Stimulated activated CD4-positive, alpha-beta T cell treated with anti-CD3 and anti-CD28 coated beads, Interleukin-12 subunit alpha, Interleukin-12 subunit beta, amount 100 ng/mL, for 4 hours (primary cell): ENCODE measurements around the gene ATP6AP1.

Experiments
- DNase-seq: peaks from one replicate; pipeline ENCODE4 v3.0.0-alpha.2; 2020

The ATP6AP1 gene

GRCh38 chrX:154430916-154431315, 2.4 kb downstream of the ATP6AP1 start:
- DNase-seq, result no peak

GRCh38 chrX:154431341-154431740, 2.9 kb downstream of the ATP6AP1 start:
- no peak for DNase-seq

- no peak for DNase-seq
Measured at GRCh38 chrX:154432210-154432609, 3.7 kb downstream of the ATP6AP1 start.

- DNase-seq, result no peak
Measured at GRCh38 chrX:154433605-154434004, 5.1 kb downstream of the ATP6AP1 start.

DNA sequence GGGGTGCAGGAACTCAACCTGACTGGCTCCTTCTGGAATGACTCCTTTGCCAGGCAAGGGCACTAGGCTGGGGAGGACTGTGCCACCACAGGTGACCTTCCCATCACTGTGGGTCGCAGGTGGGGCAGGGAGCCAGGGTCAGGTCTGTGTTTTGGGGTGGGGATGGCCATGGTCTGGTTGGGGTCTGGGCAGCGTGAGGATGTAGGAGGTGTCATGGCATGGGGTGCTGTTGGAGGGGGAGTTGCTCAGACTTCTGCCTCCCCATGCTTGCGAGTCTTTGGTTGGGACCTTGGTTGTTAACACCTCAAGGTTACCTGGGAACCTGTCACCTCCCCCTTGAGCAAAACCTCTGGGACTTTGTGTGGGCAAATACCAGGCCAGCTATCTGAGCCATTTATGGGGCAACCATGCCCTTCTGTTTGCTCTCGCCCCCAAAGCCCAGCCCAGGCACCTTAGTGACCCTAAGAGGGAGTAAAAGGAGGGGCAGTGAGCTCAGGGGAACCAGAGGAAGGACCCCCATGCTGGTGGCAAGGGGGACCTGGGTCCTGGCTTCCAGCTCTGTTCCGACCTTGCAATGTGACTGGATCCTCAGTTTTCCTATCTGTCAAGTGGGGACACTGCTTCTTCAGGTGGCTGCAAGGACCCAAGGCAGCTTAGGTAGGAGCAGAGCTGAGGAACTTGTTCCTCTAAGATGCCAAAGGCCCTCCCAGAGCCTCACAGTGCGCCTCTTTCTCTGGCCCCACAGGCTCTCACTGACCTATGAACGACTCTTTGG, 6.1 kb downstream of the ATP6AP1 start:
- DNase-seq, result no peak

DNA sequence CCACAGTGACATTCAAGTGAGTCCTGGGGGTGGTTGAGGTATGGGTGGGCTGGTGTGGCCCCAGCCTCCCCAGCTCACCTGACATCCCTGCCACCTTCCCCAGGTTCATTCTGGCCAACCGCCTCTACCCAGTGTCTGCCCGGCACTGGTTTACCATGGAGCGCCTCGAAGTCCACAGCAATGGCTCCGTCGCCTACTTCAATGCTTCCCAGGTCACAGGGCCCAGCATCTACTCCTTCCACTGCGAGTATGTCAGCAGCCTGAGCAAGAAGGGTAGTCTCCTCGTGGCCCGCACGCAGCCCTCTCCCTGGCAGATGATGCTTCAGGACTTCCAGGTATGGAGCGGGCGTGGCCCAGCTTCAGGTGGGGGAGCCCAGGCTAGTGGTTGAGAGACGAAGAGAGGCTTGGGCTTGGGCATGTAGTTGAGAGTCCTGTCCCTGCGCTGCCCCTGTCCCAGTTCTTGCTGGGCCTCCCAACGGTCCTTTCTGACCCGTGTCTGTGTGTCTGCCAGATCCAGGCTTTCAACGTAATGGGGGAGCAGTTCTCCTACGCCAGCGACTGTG, 6.8 kb downstream of the ATP6AP1 start:
- no peak for DNase-seq

DNA sequence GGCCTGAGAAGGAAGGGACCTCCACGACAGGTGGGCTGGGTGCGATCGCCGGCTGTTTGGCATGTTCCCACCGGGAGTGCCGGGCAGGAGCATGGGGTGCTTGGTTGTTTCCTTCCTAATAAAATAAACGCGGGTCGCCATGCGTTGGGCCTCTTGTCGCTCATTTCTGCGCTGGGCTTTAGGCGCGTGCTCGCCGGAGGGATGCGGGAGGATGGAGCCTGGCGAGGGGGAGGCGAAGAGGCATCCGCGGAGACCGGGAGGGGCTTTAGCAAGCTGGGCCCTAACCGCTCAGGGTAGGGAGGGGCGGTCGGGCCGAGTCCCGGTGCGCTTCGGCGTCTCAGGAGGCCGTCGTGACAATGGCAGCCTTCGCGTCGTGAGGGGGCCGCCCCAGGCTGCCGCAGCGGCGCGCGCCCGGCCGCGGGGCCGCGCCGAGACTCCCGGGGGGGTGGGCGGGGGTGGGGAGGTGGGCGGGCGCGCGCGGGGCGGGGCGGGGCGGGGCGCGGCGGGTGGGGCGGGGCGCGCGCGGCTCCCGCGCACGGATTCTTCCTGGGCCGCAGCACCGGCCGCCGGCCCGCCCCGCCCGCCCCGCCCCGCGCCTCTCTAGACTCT, 8.0 kb downstream of the ATP6AP1 start:
- peak; percentile 41 for DNase-seq

DNA sequence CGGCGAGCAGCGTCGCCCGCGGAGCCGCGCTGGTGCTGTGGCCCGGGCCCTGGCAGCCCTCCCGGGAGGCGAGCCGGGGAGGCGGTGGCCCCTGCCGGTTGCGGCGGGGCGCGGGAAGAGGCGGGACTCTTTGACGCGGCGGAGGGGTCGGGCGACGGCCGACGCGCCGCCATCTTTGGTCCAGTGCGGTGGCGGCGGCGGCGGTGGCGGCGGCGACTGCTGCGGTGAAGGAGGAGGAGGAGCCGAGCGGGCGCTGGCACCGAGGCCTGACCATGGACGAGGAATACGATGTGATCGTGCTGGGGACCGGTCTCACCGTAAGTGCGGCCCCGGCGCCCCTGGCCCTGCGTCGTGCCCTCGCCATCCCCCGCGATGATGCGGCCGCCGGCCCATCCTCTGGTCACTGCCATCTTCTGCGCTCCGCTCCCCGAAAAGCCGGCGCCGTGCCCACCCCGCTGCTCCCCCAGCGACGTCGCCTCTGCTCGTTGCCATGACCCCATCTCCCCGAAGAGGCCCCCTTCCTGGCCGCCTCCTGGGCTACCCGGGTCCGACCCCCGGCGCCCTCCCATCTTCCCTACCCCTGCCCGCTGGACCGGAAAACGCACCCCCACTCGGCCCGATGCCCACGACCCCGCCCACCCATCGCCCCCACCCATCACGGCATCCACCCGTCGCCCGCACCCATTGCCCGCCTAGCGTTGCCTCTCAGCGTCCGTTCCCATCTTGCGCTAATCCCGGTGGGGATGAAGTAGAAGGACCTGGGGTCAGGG, 8.7 kb downstream of the ATP6AP1 start, which contains the start of gene GDI1:
Gene GDI1, plus strand, starts transcription at position 172 of the 770 bp plus-strand sequence. Its CDS starts 101 bp downstream, at position 273.
- peak; percentile 56 for DNase-seq

- DNase-seq, result no peak
Measured at GRCh38 chrX:154437971-154438893, 9.8 kb downstream of the ATP6AP1 start.

GRCh38 chrX:154439841-154440240, 11.4 kb downstream of the ATP6AP1 start:
- no peak for DNase-seq

DNA sequence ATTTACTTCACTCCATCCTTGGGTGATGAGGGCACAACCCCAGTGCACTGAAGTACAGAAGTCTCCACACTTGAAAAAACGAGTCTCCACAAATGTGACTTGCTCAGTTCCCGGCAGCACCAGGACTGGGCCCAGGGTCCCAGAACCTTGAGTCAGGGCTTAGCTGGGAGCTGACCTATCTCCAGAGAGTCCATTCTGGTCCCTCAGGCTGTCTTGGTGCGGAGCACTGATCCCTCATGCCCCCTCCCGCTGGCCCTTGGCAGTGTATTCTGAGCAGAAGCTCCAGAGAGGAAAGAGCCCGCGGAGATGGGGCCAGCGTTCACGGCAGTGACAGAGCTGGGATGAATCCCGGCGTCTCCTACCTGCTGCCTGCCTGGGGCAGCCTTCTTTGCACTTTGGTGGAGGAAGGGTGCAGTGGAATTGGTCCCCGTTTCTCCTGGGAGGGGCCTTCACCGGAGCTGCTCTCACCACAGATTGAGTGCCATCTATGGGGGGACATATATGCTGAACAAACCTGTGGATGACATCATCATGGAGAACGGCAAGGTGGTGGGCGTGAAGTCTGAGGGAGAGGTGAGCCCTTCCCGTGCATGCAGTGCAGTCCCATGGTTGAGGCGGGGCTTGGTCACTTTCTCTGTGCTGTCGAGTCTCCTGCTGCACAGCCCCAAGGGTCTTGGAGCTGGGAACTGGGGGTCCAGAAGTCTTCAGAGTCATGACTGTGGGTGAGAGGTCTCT, 12.3 kb downstream of the ATP6AP1 start:
- no peak for DNase-seq

DNA sequence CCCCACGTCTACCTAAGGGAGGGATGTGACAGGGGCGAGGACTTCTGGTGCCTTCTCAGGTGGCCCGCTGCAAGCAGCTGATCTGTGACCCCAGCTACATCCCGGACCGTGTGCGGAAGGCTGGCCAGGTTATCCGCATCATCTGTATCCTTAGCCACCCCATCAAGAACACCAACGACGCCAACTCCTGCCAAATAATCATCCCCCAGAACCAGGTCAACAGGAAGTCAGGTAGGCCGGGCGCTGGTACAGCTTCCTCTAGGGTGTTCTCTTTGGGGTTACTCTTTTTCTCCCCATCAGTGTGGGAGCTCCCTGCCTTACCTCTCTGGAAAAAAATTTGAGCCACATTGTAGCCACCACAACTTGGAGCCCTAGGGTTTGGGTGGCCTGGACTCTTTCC, 13.1 kb downstream of the ATP6AP1 start:
- DNase-seq, result no peak

- no peak for DNase-seq
Measured at GRCh38 chrX:154441984-154442707, 13.7 kb downstream of the ATP6AP1 start.

DNA sequence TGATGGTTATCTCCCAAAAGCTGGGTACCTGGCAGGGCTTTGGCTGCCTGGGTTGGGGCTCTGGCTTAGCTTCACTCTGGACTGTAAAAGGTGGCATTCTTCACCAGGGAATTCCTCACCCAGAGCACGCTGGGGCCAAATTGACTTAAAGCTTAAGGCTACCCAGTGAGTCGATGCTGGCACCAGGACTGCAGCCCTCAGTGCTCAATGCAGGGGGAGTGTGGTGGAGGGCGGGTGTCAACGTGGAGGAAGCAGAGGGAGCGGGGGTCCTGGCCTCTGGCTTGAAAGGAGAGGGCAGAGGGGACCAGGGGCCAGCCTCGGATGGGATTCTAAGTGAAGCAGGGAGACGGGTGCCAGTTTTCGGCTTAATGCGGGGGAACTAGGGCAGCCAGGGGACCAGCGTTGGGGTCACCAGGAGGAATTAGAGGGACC, 15.0 kb downstream of the ATP6AP1 start:
- no peak for DNase-seq

DNA sequence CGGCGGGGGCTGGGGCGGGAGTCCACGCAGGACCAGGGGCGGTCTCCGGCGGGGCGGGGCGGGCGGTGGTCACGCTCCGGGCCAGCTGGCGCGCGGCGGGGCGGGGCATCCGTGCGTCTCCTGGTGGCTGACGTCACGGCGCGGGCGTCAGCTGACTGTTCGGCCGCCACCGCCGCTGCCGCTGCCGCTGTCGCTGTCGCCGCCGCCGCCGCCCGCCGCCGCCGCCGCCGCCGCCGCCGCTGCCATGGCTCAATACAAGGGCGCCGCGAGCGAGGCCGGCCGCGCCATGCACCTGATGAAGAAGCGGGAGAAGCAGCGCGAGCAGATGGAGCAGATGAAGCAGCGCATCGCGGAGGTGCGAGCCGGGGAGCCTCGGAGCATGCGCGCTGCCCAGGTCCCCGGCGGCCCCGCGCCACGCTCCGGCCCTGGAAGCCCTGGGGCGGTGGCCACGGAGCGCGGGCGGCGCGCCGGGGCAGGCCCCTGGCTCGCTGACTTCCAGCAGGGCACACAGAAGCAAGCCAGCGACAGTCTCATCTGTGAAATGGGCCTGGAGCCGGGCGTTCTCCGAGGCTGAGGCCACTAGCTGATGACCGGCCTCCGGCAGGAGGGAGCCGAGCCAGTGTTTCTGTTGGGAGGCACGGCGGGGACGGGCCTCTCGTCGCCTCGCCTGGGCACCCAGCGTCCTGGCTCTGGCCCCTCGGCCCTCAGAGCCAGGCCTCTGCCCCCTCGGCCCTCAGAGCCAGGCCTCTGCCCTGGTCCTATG, 15.7 kb downstream of the ATP6AP1 start, which contains the start of gene FAM50A:
Gene FAM50A, plus strand, starts transcription at position 150 of the 763 bp plus-strand sequence. Its CDS starts 95 bp downstream, at position 245.
- DNase-seq, result peak; percentile 70

- no peak for DNase-seq
Measured at GRCh38 chrX:154444755-154445246, 16.3 kb downstream of the ATP6AP1 start.

- DNase-seq, result no peak
Measured at GRCh38 chrX:154445776-154446175, 17.3 kb downstream of the ATP6AP1 start.

DNA sequence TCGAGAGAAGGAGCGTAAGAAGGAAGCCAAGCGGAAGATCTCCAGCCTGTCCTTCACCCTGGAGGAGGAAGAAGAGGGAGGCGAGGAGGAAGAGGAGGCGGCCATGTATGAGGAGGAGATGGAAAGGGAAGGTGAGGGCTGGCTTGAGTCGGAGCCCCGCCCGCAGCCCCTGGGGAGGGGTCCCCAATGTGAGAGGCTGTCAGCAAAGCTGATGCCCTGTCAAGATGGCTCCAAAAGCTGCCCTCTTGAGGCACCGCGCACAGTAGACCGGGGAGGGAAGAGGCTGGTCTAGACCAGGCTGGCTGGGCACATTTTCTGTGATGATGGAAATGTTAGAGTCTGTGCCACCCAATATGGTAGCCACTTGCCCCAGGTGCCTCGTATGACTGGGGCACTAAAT, 18.0 kb downstream of the ATP6AP1 start:
- no peak for DNase-seq

DNA sequence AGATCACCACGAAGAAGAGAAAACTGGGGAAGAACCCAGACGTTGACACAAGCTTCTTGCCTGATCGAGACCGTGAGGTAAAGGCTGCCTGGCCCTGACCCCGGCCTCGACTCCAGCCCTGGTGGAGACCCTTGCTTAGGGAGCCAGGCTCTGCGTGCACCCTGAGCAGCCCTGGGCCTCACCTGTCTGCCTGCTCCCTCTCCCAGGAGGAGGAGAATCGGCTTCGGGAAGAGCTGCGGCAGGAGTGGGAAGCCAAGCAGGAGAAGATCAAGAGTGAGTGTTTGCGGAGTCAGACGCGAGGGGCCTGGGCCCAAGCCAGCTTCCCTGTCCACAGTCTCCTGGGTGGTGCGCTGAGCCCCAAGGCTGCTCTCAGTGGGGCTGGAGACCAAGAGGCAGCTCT, 20.0 kb downstream of the ATP6AP1 start:
- no peak for DNase-seq

DNA sequence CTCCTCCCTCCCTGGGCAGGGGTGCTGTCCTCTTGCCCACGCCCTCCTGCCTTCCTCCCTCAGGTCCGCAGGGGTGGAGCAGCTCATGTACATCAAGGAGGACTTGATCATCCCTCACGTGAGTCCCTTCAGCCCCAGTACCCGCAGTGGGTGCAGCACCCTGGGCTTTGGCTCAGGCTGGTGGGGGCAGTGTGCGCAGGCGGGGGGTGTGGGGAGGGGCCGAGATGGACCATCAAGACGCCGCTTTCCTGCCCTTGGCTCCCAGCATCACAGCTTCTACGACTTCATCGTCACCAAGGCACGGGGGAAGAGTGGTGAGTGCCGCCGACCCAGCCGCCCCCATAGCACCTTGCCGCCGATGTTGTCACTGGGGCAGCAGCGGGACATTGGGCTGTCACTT, 21.1 kb downstream of the ATP6AP1 start:
- DNase-seq, result no peak
